Activated naive CD4-positive, alpha-beta T cell treated with anti-CD3 and anti-CD28 coated beads, Interleukin-2, amount 50 U/mL, for 24 hours (primary cell): ENCODE measurements around the gene CCSAP.
"Not testable (repeated sequence)": the region's sequence is repeated elsewhere in the genome, so short reads cannot be mapped to it uniquely, and the experiment has no call there.

Experiments used
- H3K27ac Mint-ChIP-seq: one replicate; pipeline ENCODE4 v1.8.0; 2021; ENCODE audit warnings: mild to moderate bottlenecking, mixed read lengths
- H3K27me3 Mint-ChIP-seq: one replicate; pipeline ENCODE4 v1.8.0; 2021; ENCODE audit warnings: mixed read lengths
- H3K36me3 Mint-ChIP-seq: one replicate; pipeline ENCODE4 v1.8.0; 2021; ENCODE audit warnings: mixed read lengths
- H3K4me1 Mint-ChIP-seq: one replicate; pipeline ENCODE4 v1.8.0; 2021; ENCODE audit warnings: mixed read lengths
- H3K4me3 Mint-ChIP-seq: one replicate; pipeline ENCODE4 v1.8.0; 2021; ENCODE audit warnings: mild to moderate bottlenecking, mixed read lengths
- H3K9me3 Mint-ChIP-seq: one replicate; pipeline ENCODE4 v1.8.0; 2021; ENCODE audit warnings: mixed read lengths

CCSAP gene

GRCh38 chr1:229344139-229344538 is 1.3 kb upstream of the CCSAP start:
- Mint-ChIP-seq H3K27ac (no peak overlapping the region), H3K27me3 (peaks cover under 1% of the 10 kb centered on the region), H3K36me3 (no peaks in the 10 kb centered on the region), H3K4me1 (peaks cover 28% of the 10 kb centered on the region), H3K4me3 (peak overlapping the region; percentile 89), H3K9me3 (no peaks in the 10 kb centered on the region)

DNA sequence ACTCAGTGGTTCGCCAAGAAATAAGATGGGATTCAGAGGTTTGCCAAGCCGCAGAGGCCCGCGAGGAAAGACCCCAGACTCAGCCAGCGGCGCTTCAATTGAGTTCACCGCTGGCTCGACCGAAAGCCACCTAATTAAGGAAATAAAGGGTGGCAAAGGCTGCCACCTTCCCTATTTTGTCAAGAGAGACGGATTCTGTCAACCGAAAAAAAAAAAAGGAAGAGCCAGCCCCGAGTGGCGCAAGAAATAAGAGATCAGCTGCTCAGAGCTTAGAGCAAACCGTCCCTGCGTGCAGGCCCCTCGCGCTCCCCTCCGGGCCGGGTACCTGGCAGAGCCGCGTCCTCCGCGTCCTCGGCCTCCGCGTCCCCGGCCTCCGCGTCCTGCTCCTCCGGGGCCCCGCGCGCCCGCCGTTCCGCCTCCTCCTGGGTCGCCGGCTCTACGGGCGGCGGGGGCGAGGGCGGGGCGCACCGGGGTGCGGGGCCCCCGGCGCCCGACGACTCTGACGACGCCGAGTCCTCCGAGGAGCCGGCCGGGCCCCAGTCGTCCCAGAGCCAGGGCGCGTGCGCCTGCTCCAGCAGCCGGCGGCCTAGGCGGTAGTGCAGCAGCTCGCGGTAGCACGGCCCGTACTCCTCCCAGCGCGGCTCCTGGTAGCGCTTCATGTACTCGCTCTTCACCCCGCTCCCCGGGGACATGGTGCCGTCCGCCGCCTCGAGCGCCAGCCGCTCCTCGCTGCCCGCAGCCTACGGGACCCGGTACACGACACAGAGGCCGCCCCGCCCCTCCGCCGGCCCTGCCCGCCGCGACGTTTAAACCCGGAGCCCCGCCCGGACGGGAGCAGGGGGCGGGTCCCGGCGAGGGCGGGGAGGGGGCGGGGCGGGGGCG is 832 bp downstream of the CCSAP start:
- Mint-ChIP-seq H3K27ac (peak overlapping the region; percentile 89), H3K4me3 (peak overlapping the region; percentile 92), H3K27me3 (no peaks in the 10 kb centered on the region), H3K4me1 (peaks cover 47% of the 10 kb centered on the region), H3K36me3 (no peaks in the 10 kb centered on the region), H3K9me3 (no peaks in the 10 kb centered on the region)

DNA sequence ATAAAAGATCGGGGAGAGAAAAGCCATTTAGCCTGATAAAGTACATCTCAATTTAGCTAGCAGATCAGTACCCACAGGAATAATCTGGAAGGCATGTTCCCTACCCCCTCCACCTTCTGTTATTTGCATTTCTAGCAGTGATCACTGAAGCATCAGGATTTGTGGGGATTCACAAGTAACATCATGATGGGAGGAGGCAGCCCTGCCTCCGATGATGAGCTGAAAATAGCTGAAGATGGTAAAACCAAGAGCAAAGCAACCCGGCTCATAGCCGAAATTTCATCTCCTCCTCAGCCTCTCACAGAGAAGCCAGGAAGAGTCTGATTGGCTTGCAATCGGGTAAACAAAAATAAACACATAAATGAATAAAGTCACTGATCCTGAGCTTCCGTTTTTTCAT is 2.4 kb downstream of the CCSAP start:
- Mint-ChIP-seq H3K27me3 (no peaks in the 10 kb centered on the region), H3K27ac (no peak overlapping the region), H3K4me3 (peak overlapping the region; percentile 69), H3K9me3 (no peaks in the 10 kb centered on the region), H3K4me1 (peaks cover 47% of the 10 kb centered on the region), H3K36me3 (peaks cover 1% of the 10 kb centered on the region)

GRCh38 chr1:229339520-229339919 is 3.3 kb downstream of the CCSAP start:
- Mint-ChIP-seq H3K36me3 (peaks cover 4% of the 10 kb centered on the region), H3K4me3 (peak overlapping the region; percentile 47), H3K9me3 (no peaks in the 10 kb centered on the region), H3K27ac (peak overlapping the region; percentile 25), H3K4me1 (peaks cover 47% of the 10 kb centered on the region), H3K27me3 (no peaks in the 10 kb centered on the region)

DNA sequence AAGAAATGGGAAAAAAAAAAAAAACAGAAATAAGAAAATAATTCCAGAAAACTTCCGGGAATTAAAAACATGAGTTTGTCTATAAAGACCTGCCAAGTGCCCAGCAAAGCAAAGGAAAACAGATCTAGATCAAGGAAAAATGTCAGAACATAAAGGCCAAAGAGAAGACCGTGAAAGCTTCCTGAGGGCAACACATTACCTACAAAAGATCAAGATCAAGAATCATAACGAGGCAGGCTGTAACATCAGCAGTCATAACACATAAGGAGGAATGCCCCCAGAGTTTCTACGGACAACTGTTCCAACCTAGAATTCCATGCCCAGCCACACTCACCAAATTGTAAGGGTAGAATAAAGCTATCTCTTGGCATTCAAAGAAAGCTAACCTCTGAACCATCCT is 3.8 kb downstream of the CCSAP start:
- Mint-ChIP-seq H3K27ac (peak overlapping the region; percentile 25), H3K9me3 (no peaks in the 10 kb centered on the region), H3K27me3 (no peaks in the 10 kb centered on the region), H3K4me3 (peak overlapping the region; percentile 47), H3K36me3 (peaks cover 6% of the 10 kb centered on the region), H3K4me1 (peaks cover 47% of the 10 kb centered on the region)

DNA sequence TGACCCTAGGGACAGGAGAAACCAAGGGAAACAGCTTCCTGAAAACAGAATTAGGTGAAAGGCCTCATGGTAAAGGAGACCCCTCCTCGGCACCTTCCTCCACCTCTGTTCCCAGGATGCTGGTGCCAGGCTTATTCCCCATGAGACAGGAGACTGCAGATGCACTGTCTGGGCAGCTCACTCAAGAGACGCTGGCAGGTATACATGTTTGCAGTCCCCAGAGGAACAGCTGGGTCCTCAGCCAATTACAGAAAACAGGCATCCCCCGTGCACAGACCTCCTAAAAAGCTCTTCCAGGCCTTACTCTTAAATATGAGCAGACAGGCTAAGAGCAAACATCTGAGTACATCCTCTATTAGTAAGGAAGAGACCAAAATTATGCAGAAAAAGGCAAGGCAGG is 6.5 kb downstream of the CCSAP start:
- H3K4me1 Mint-ChIP-seq = peaks cover 38% of the 10 kb centered on the region

GRCh38 chr1:229334716-229335115 is 8.1 kb downstream of the CCSAP start:
- Mint-ChIP-seq H3K4me1 (peaks cover 25% of the 10 kb centered on the region), H3K4me3 (no peak overlapping the region), H3K9me3 (no peaks in the 10 kb centered on the region), H3K36me3 (peaks cover 7% of the 10 kb centered on the region), H3K27me3 (no peaks in the 10 kb centered on the region), H3K27ac (no peak overlapping the region)

More for the DNA sequence above, 6.5 kb downstream of the CCSAP start:
- Mint-ChIP-seq H3K9me3 (no peaks in the 10 kb centered on the region), H3K27me3 (no peaks in the 10 kb centered on the region), H3K4me3 (no peak overlapping the region), H3K27ac (no peak overlapping the region), H3K36me3 (peaks cover 7% of the 10 kb centered on the region)

DNA sequence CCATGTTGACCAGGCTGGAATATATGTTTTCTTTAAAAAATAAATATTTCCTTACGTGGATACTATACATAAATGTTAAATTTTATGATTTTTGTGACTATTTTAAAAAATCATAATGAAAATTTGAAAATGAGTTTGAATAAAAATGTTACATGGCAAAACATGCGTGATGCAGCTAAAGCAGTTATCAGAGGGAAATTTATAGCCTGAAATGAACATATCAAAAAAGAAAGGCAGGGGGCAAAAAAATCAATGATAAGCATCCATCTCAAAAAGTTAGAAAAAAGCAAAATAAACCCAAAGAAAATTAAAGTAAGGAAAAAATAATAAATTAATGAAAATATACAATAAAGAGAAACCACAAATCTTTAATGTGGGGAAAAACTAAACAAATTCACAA is 8.6 kb downstream of the CCSAP start:
- no peak overlapping the region for H3K4me3 Mint-ChIP-seq
- no peak overlapping the region for H3K27ac Mint-ChIP-seq
- H3K36me3 Mint-ChIP-seq = peaks cover 7% of the 10 kb centered on the region
- H3K9me3 Mint-ChIP-seq = no peaks in the 10 kb centered on the region
- H3K4me1 Mint-ChIP-seq = peaks cover 21% of the 10 kb centered on the region
- H3K27me3 Mint-ChIP-seq = no peaks in the 10 kb centered on the region

DNA sequence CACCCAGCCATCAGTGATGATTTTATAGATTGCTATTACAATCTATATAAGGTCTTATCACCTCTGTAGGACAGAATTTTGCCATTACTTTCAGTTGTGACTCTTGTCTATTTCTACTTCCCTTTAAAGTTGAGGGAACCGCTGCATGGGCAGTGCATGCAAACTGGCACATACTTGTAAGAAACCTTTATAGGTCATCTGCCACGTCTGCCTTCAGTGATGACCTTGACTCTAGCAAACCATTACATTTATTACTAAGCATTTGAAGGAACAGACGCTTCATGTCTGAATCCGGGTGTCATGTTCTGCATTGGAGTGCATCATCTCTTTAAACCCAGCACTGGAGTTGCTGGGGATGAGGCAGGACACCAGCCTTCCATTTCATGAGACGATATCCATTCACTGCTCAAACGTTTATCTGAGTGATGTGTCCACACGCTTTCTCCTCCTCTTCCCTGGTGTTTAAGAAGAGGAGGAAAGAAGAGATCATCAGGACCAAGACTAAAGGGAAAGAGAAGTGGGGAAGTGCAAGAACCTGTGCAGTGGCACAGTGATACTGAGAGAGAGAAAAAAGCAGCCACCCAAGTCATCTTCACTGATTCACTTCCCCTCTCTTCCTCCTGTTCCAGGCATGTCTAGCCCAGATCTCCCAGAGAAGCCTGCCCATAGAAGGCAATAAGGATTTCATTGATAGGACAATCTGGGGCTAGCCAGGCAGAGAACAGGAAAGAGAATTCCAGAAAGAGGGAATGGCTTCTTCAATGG is 14.1 kb downstream of the CCSAP start:
- peaks cover 15% of the 10 kb centered on the region for H3K36me3 Mint-ChIP-seq
- H3K4me1 Mint-ChIP-seq = peaks cover 16% of the 10 kb centered on the region
- no peak overlapping the region for H3K27ac Mint-ChIP-seq
- no peaks in the 10 kb centered on the region for H3K9me3 Mint-ChIP-seq
- H3K4me3 Mint-ChIP-seq = no peak overlapping the region
- no peaks in the 10 kb centered on the region for H3K27me3 Mint-ChIP-seq

GRCh38 chr1:229327765-229328164 is 15.1 kb downstream of the CCSAP start:
- peaks cover 14% of the 10 kb centered on the region for H3K36me3 Mint-ChIP-seq
- not testable (repeated sequence) for H3K27ac Mint-ChIP-seq, H3K4me3 Mint-ChIP-seq, H3K9me3 Mint-ChIP-seq, H3K27me3 Mint-ChIP-seq
- peaks cover 16% of the 10 kb centered on the region for H3K4me1 Mint-ChIP-seq

DNA sequence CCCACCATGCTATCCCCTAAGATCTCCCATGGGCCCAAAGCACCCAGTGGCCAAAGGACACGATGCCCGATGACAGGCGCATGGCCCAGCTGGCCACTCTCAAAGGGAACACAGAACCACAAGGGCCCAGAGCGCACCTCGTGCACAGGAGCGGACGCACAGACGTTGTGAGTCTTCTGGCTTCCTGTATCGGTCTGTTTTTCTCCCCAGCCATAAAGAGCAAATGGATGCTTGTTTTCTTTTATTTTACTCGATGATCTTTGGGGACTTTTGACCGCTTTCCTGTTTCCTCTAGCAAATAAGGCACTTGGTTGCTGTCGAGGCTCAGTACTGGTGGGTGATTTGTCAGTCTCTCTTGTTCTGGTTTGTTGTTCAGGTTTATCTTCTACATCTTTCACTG is 16.2 kb downstream of the CCSAP start:
- Mint-ChIP-seq H3K27ac (peak overlapping the region; percentile 73), H3K4me3 (peak overlapping the region; percentile 64), H3K36me3 (peaks cover 18% of the 10 kb centered on the region)

GRCh38 chr1:229325853-229326487 is 16.9 kb downstream of the CCSAP start:
- peak overlapping the region; percentile 78 for H3K4me3 Mint-ChIP-seq
- no peaks in the 10 kb centered on the region for H3K9me3 Mint-ChIP-seq
- H3K36me3 Mint-ChIP-seq = peaks cover 18% of the 10 kb centered on the region
- no peaks in the 10 kb centered on the region for H3K27me3 Mint-ChIP-seq
- H3K27ac Mint-ChIP-seq = peak overlapping the region; percentile 79
- H3K4me1 Mint-ChIP-seq = peaks cover 16% of the 10 kb centered on the region

More for the DNA sequence above, 16.2 kb downstream of the CCSAP start:
- no peaks in the 10 kb centered on the region for H3K27me3 Mint-ChIP-seq
- H3K9me3 Mint-ChIP-seq = no peaks in the 10 kb centered on the region
- H3K4me1 Mint-ChIP-seq = peaks cover 16% of the 10 kb centered on the region

DNA sequence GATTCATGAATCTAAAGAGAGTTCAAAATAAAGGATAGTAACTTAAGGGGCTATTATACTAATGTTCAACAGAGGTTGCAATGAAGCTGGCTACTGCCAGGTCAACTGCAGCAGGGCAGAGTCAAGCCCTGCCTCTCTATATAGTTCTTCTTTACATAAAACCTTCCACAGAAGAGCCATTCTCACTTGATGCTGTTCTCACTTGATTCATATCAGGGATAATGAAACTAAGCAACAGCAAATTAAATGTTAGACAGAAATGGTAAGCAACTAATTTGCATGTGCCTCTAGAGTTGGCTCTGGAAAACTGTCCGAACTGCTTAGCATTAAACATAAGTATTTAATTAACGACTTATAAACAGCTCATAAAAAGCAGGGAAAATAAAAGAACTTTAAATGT is 17.4 kb downstream of the CCSAP start:
- H3K27me3 Mint-ChIP-seq = no peaks in the 10 kb centered on the region
- H3K27ac Mint-ChIP-seq = peak overlapping the region; percentile 13
- H3K36me3 Mint-ChIP-seq = peaks cover 18% of the 10 kb centered on the region
- H3K4me3 Mint-ChIP-seq = peak overlapping the region; percentile 78
- H3K4me1 Mint-ChIP-seq = peaks cover 16% of the 10 kb centered on the region
- no peaks in the 10 kb centered on the region for H3K9me3 Mint-ChIP-seq

DNA sequence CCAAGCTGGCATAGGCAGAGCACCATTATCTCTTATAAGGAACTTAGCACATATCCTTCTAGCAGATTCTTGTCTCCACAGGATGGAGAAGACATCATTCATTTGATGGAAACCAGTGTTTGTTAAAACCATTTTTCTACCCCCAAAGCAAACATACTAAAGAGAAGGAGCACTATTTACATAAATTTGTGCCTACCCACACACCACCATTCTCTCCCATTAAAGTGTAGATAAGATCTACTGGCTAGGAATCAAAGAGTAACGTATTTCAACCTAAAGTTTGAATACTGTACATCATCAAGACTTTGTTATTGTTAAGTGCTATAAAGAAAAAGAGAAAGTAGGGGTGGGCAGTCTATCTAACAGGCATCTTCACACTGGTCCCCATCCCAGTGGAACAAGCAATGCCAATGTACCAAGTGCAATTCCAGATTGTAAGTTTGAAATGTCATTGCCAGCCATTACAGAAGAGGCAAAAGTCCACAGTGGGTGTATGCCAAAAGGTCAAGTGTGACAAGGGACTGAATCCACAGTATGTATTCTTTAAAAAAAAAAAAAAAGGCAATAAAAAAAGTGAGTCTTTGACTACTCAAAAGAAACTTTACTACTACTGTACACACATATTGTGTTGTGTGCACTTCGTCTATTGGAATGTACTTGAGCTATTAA is 18.8 kb downstream of the CCSAP start:
- H3K36me3 Mint-ChIP-seq = peaks cover 21% of the 10 kb centered on the region
- H3K27ac Mint-ChIP-seq = no peak overlapping the region
- H3K4me1 Mint-ChIP-seq = peaks cover 16% of the 10 kb centered on the region
- H3K27me3 Mint-ChIP-seq = no peaks in the 10 kb centered on the region
- H3K9me3 Mint-ChIP-seq = no peaks in the 10 kb centered on the region
- H3K4me3 Mint-ChIP-seq = no peak overlapping the region

GRCh38 chr1:229323201-229323600 is 19.6 kb downstream of the CCSAP start:
- Mint-ChIP-seq H3K9me3 (no peaks in the 10 kb centered on the region), H3K27ac (no peak overlapping the region), H3K4me3 (no peak overlapping the region), H3K27me3 (no peaks in the 10 kb centered on the region), H3K36me3 (peaks cover 21% of the 10 kb centered on the region), H3K4me1 (peaks cover 16% of the 10 kb centered on the region)
